SK-N-SH treated with all-trans-retinoic acid at 6 μM for 48 hours (cell line): Measurements from ENCODE around the gene SMKR1.

Source experiments
- ARNTL ChIP-seq: fragments of 450-650 bp; formaldehyde crosslinking; IDR thresholded peaks from 2 replicates; pipeline ENCODE4 v1.5.0; 2020; ENCODE audit warnings: low read depth, mild to moderate bottlenecking, moderate library complexity, borderline replicate concordance
- OSR1 ChIP-seq: fragments of 250-450 bp; sonication (Bioruptor Pico); IDR thresholded peaks from 2 replicates; pipeline ENCODE4 v1.8.0; 2022; ENCODE audit warnings: moderate library complexity, mild to moderate bottlenecking, inconsistent platforms
- TF ChIP-seq, protein P1 (sequence below): fragments of 250-450 bp; sonication (Bioruptor Pico); IDR thresholded peaks from 2 replicates; pipeline ENCODE4 v1.8.0; 2020; ENCODE audit warnings: mild to moderate bottlenecking, moderate library complexity, borderline replicate concordance

DNA sequence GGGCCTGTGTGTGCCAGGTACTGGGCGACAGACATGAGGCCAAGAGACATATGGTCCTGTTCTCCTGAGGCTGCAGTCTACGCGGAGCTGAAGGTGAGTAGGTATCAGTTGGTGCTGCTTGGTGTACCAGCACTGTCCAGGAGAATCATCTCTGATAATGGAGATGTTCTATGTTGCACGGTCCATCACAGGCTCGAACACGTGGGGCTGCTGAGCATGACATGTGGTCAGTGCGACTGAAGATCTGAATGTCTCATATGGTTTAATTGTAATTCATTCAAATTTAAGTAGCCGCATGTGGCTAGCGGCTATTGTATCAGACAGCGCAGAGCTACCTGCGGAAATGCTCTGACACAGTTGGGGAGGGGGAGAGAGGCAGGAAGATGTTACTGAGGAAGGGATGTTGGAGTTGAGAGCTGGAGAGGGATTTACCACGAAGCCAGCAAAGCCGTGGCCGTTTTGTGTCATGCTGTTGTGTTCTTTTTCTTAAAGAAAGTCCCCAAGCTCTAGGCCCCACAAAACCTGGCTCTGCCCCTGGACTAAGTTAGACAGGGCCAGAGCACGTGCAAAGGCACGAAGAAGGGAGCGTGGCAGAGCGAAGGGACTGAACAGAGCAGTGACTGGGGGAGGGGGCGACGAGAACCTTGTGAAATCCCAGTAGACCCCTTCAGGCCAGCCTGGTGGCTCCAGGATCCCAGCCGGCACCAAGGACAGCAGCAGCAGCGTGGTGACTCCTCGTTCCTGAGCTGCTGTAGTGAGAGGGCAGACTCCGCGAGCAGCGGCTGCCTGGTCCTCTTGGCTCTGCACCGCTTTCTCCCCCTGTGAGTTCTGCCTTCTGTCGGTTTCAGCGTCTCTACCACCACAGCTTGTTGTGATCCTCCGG lies 20.0 kb downstream of the SMKR1 start:
- TF ChIP-seq ARNTL (CRISPR knock-in tag) (no peak), OSR1 (CRISPR knock-in tag) (no peak)
- TF ChIP-seq, protein P1, sequence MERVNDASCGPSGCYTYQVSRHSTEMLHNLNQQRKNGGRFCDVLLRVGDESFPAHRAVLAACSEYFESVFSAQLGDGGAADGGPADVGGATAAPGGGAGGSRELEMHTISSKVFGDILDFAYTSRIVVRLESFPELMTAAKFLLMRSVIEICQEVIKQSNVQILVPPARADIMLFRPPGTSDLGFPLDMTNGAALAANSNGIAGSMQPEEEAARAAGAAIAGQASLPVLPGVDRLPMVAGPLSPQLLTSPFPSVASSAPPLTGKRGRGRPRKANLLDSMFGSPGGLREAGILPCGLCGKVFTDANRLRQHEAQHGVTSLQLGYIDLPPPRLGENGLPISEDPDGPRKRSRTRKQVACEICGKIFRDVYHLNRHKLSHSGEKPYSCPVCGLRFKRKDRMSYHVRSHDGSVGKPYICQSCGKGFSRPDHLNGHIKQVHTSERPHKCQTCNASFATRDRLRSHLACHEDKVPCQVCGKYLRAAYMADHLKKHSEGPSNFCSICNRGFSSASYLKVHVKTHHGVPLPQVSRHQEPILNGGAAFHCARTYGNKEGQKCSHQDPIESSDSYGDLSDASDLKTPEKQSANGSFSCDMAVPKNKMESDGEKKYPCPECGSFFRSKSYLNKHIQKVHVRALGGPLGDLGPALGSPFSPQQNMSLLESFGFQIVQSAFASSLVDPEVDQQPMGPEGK, result no peak
